RCC 7860 (cell line): Measurements from ENCODE around the gene ADAM19.
"Not testable (repeated sequence)": the region's sequence is repeated elsewhere in the genome, so short reads cannot be mapped to it uniquely, and the experiment has no call there.

ENCODE experiments used
- DNase-seq: peaks from one replicate; pipeline ENCODE4 v3.0.0-alpha.2; 2015; ENCODE audit warnings: low spot score
- FAIRE-seq: peaks from 2 replicates; lab custom pipeline; 2012; peaks lifted over from hg19 to GRCh38; lab: Jason Lieb, UNC

ADAM19 gene

DNA sequence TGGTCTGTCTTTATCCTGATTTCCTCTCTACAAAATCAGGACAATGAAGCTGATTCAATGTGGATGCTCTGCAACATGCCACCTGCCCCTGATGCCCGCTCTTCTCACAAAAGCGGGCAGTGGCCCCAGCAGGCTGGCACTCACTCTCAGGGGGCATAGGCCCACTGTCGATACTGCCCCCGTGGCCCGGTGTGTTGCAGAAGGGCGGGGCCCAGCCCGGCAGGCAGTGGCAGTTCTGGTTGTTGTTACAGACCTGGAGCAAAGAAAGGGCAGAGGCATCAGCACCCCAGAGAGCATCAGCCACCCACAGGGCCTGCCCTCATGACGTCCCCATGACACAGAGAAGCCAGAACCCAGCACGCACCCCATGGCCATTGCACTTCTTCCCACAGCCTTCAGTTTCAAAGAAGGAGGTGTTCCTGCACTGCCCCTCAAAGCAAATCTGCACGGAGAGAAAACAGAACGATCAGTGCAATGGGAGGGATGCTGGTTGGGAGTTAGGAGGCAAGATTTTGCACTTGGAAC lies 84.0 kb downstream of the ADAM19 start:
- FAIRE-seq (no peak), DNase-seq (no peak)

DNA sequence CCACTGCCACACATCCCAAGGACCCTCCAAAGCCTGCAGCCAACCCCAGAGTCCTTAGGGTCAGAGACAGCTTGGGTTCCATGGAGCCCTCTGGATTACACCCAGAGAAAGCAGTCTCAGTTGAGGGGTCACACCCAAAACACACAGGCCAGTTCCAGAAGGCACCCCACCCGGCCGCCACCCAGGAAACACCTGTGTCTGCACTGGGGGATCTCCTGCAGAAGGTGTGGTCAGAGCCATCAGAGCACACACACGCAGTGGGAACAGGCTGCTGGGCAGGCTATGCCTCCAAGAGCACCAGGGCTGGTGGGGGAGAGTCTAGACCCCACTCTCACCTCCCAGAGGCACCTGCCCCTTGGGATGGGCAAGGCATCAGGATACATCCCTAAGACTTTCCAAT lies 88.2 kb downstream of the ADAM19 start:
- FAIRE-seq (no peak), DNase-seq (no peak)

DNA sequence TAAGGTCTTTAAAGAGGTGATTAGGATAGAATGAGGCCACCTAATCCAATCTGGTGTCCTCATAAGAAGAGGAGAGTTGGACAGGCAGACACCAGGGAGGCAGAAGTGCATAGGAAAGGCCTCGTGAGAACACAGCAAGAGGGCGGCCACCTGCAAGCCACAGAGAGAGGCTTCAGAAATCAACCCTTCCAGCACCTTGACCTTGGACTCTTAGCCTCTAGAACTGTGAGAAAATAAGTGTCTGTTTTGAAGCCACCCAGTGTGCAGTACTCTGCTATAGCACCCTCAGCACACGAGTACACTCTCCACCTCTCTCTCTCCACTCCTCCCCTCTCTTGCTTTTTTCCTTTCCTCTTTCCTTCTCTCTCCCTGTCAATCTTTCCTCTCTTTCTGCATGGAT lies 88.7 kb downstream of the ADAM19 start:
- FAIRE-seq (no peak), DNase-seq (no peak)

DNA sequence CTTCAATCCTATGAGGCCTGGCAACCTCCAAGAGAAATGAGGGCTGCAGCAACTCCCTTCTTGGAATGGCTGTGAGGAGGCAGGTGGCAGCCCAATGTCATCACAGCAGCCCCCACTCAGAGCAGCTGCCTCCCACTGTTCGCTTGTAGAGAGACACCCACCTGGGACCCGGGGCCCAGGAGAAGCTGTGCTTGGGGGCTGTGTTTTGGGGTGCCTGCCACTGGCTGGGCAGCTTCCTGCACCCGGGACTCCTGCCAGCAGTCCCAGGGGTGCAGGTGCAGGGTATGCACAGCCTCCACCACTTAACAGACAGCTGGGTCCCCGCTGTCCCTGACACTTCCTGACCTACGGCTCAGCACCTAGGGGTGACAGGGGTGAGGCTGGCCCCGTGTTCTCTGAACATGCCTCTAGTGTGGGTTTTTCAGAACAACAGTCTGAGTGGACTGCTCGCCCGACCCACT lies 89.3 kb downstream of the ADAM19 start:
- DNase-seq: no peak
- FAIRE-seq: no peak

DNA sequence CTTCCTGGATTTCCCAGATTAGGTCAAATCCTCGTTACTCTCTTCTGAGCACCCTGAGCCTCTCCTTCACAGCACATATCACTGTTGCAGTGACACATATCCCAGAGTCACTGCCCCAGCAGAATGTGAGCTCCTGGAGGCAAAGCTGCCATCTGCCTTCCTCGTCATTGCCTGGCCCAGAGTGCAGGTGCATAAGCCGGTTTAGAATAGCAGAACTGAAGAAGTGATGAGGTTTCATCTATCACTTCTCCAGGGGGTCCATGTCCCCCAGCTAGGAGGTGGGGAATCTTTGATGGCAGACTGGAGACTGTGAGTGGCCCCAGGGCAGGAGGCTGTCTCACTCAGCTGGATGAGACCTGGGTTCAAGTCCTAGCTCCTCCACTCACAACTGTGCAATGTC lies 89.8 kb downstream of the ADAM19 start:
- DNase-seq: no peak
- no peak for FAIRE-seq

DNA sequence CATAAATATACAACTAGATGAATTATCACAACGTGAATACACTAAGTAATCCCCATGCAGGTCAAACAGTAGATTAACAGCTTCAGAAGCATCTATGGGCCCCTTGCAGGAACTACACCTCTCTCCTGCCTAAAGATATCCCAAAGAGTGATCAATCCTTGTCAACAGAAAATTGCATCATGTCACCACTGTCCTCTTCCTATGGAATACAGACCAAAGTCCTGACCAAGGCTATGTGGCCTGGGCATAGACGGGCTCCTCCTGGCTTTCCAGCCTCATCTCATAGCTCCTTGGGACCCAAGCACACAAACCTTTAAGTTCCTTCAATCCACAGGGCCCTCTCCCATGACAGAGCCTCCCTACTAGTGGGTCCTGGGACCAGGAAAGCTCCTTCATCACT lies 90.2 kb downstream of the ADAM19 start:
- no peak for FAIRE-seq
- no peak for DNase-seq

DNA sequence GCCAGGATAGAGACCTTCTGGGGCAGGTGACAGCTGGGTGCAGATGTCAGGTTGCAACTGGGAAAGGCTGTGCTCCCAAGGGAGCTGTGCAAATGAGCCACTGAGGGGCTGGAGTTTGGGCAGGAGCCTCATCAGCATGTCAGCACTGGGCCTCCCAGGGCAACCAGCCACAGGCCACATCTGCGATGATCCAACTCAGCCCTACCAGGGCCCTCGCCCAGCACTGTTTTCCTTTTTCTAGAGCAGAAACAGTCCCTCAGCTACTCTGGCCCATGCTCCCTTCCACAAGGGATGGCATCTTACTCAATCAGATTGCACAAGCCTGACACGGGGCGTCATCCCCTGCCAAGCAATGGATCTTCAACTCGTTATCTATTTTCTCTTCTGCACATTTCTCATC lies 90.8 kb downstream of the ADAM19 start:
- DNase-seq (no peak), FAIRE-seq (no peak)

DNA sequence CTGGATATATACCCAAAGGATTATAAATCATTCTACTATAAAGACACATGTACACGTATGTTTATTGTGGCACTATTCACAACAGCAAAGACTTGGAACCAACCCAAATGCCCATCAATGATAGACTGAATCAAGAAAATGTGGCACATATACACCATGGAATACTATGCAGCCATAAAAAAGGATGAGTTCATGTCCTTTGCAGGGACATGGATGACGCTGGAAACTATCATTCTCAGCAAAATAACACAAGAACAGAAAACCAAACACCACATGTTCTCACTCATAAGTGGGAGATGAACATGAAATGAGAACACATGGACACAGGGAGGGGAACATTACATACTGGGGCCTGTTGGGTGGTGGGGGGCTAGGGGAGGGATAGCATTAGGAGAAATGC lies 92.9 kb downstream of the ADAM19 start:
- FAIRE-seq, DNase-seq: not testable (repeated sequence)

DNA sequence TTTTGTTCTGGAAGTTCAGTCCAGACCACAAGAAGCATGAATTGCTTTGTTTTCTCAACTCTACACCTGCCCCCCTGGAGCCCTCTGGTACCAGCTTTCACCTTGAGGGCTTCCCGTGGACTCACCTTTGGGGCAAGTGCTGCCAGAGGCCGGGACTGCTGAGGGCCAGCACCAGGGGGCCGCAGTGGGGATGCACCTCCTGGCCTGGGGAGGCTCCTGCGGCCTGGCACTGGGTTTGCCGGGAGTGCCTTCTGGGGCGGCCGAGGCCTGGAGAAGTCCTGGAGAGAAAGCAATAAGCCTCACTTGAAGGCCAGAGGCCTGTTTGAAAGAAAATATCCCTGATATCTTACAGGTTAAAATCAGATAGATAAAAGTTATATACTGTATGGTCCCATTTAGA lies 93.9 kb downstream of the ADAM19 start:
- FAIRE-seq (no peak), DNase-seq (no peak)

DNA sequence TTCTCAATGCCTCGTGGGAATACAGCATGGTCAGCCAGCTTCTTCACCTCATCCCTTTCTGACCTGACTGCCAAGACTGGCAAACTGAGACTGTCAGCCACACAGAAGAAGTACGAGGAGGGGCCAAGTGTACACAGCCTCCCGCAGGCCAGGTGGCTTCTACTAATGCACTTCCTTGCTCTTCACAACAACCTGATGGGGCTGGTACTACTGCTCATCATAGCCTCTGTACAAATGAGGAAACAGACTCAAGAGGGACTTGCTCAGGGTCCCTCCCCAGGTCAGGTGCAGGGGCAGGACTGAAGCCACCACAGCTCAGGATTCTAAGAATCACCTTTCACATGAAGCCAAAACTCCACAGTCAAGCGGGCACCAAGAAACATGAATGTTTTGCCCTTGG lies 94.3 kb downstream of the ADAM19 start:
- FAIRE-seq (no peak), DNase-seq (no peak)

DNA sequence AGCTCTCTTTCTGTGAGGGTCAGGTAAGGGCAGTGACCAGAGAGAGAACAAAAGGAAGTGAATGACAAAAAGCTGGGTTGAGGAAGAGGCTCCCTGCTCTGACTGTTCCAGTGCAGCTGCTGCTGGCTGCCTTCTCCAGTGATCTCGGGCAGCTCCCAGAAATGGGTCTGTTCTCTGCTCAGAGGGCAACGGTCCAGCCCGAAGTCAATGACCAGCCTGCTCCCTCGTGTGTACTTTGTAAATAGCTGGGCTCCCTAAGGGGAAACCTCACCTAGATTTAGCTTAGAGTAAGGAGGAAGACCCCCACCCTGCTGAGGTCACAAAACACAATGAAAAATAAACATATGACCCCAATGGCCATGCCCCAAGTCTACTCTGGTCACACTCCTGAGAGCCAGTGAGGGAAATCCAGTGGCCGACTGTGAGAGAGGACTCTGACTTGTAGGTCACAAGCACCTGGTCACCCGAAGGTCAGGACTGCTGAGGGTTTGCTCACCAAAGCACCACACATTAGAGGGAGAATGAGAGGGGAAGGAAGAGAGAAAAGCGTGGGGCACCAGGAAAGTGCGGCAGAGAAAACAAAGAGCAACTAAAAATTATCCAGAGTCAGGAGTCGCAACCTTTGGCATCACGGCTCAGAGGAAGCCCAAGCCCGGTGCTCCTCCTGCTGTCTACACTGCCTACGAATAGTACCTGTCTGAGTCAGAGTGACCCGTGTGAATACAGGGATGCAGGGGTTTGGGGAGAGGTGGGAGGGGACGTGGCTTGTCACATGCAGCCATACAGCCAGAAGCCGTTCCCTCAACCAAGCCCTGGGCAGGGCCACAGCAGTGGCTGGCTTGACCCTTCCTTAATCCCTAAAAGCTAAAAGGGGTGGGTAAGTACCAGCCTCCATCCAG lies 95.7 kb downstream of the ADAM19 start:
- FAIRE-seq: no peak
- DNase-seq: no peak

DNA sequence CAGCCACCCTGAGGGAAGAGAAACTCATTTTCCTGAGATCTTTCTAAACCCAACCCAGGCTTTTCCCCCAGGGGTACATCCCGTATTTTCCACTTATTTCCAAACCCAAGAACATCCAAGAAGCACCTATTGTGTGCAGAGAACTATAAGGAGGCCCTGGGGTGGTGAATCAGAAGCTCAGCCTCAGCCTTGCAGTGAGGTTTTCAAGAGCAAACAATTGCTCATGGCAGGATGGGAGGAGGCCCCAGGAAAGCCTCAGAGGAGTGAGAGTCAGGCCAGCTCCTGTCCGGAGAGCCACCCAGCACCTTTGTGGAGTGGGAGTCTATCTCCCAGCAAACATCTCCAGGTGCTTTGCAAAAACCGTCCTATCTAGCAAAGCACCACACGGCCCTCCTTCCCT lies 96.4 kb downstream of the ADAM19 start:
- DNase-seq: no peak
- FAIRE-seq: no peak

DNA sequence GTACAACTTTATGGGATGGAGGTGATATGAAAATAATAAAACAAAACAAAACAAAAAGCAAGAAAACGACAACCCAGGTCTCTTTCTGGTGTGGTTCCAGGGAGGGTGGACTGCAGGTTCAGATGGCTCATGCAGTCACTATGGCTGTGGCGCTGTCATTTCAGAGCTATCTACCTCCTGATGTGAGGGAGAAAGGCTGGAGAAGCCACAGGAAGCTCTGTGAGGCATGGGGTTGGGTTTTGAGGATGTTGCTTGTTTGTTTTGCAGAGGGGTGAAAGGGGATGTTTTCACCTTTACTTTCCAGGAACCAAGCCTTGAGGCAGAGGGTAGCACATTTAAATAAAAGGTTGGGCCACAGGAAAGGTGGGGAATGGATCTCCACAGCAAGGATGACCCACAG lies 96.8 kb downstream of the ADAM19 start:
- no peak for DNase-seq
- FAIRE-seq: no peak

DNA sequence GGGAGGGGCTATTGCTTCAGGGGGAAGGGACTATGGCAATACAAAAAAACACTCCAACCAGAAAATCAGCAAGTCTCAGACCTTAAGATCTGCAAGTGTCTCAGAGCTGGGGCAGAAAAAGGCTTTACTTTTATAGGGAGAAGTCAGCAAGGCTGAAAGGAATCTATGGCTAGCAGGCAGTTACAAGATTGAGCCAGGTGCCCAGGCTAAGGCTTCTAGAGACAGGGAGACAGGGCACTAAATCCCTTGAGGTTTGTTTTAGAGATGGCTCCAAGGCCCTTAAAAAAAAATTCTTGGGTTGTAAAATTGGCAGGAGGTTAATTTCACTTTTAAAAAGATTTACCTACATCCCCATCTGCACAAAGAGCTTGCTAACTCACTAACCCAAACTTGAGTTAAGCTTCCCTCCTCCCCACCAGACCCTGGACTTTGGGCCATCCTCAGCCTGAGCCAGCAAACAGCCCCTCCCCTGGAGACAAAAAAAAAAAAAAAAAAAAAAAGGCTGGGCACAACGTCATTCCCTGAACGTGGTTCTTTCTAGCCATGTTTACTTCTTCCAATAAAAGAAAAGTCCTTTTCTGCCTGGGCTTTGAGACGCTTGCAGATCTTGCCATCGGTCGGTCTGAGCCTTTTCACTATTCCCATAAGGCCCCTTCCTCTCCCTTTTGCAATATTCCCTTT lies 97.6 kb downstream of the ADAM19 start:
- DNase-seq: no peak
- FAIRE-seq: no peak

DNA sequence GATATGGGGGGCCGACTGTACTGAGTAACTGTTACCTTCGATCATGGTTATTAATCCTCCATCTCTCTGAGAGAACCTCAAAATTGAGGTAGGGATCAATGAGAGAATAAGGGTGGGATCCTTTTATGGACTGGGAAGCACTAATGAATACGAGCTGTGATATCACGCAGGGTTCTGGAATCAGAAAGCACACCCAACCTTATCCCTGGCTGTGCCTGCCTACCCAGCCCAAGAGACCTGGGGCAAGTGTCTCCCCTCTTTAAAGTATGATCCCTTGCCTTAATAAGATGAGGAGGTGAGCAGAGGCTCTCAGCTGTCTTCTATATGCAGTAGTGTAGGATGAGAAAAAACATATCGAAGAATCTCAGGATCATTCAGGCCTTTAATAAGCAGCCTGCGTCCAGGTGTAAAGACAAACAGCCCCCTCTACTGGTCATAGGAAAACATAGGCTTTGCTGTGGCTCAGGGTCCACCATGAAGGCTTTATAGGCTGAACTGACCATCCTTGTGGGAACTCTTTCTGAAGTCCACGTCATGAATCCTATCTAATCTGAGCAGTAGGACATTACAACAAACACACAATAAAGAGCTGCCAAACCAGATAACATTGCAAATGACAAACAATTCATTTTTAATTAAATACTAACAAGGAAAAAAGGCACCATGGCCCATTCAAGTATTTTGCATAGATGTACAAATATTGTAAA lies 98.7 kb downstream of the ADAM19 start:
- DNase-seq: peak; percentile 47
- peak; percentile 42 for FAIRE-seq

DNA sequence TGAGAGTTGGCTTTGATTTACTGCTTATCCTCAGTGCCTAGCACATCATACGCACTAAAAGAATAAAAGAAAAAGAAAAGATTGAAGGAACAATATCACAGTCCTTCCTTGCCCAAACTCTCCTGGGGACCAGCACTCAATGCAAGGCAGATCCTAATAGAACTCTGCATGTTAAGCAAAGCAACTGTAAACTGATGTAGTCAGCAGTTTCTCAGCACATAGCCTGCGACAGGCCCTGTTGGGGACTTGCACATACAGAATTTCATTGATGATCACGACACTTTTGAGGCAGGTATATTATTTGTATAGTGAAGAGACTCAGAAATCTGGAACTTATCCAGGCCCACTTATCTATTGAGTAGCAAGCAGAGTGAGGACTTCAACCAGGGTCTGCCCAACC lies 100.1 kb downstream of the ADAM19 start:
- DNase-seq (no peak), FAIRE-seq (no peak)

DNA sequence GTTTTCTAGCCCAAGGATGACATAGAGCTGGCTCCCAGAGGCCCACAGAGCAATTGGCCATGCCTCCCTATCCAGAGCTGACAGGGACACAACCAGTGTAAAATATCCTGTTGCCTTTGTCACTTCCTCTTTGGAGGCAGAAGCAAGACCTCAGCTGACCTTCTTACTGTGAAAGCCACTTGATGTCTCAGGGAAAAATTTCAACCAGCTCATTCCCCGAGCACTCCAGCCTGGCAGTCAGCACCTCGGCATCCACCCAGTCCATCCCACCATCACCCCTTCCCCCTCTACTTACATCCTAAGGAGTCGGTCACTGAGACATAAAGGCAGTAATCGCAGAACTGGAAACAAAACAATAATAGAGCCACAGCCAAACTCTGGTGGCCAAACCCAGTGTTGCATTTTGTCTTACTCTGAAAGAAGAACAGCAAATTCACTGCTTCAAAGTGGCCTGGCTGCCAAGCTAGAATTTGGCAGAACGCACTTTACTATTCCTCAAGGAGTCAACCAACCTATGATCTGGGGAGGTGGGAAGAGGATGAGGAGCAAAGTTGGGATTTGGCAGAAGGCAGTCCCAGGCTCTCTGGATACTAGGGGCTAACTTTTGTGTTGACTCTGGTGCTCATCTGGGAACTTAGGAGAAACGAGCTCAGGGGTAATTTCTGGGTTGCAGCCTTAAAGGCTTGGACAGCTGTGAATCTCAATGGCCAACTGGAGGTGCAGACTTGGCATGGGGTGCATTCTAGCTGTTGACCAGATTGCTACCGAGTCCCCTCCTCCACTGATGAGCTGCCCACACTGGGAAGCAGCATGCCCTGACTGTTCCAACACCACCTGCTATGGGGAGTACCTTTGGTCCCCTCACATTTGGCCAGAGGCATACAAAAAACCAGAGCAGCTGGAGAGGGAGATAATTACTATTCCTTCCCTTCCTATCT lies 101.9 kb downstream of the ADAM19 start:
- DNase-seq: no peak
- no peak for FAIRE-seq

DNA sequence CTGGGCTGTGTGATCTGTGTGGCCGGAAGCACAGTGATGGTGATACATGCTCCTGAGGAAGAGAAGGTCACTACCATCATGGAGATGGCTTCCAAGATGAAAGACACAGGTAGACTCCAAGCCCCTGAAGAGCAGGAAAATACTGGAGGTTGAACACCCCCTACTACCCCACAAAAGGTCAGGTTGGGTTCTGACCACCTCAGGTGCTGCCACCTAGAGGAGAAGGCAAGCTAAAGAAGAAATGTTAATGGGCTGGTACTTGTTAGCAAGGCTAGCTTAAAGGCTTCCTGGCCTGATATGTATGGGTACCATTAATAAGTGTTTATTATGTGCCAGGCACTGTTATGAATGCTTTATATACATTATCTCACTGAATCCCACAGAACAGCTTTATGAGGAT lies 103.9 kb downstream of the ADAM19 start:
- no peak for FAIRE-seq
- no peak for DNase-seq

DNA sequence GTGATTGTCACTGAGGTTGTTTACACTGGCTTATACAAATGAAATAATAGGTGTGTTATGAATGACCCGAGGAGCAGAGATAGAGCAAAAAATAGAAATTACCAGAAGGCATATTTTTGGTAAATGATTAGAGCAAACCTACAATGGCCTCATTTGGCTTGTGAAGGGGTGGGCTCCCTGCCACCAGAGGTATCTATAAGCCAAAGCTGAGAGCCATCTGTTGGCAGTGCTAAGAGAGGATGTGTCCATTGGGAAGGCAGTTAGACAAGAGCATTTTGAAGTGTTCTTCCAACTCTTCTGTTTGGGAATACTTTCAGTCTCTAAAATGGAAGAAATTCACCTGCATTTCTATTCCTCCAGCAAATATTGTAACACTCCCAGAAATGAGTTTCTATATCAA lies 104.9 kb downstream of the ADAM19 start:
- FAIRE-seq (no peak), DNase-seq (no peak)

DNA sequence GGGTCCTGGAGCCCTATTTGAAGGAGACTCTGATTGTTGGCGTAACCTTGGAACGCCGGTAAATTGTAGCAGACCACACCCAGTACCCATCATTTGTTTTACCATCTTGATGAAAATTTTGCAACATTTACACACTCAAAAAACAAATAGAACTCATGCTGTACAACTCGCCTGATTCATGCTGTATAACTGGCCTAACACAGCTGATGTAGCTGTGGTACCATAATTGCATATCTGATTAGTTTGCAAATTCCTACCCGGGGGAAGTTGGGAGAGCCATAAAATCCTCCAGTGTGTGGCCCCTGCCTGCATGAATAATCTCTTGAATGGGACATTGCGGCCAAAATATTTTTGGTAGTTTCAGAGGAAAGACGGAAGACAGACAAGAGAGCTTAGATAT lies 105.9 kb downstream of the ADAM19 start:
- no peak for DNase-seq

More for the DNA sequence above, 105.9 kb downstream of the ADAM19 start:
- no peak for FAIRE-seq
